Measurements from ENCODE around the gene EVL. TPM values are rescaled to one million over a fixed set of nuclear protein-coding genes. Genes with fewer than 3 reads are reported as not detected.
A peak's percentile ranks its signal among the peaks of the same experiment; 100 is the strongest.

EVL gene
- total and polyA plus RNA-seq, 10 of the 15 experiments (the other 5 are each of a cell fraction or from before 2014, with no cell fraction given) = 11.9 to 341 (median 89.8) TPM

- Histone ChIP-seq H2AFZ (ENCODE audit: control insufficient read depth, low read depth, low read length) (no peak overlapping the region), H3K9me3 (replicated peaks; ENCODE audit: control insufficient read depth, insufficient read depth, low read length) (no peaks in the 10 kb centered on the region), H3K27me3 (replicated peaks in 1 of 2; ENCODE audit: control insufficient read depth in 2 of 2, insufficient read depth in 2 of 2, low read length in 1 of 2) (no peaks in the 10 kb centered on the region), H3K27ac (ENCODE audit: control insufficient read depth, insufficient read depth) (no peak overlapping the region), H3K4me3 (no peak overlapping the region), H3K36me3 (ENCODE audit: control insufficient read depth in 2 of 2, insufficient read depth in 2 of 2, low read length in 1 of 2) (peaks cover 27 to 32% of the 10 kb centered on the region in 2 experiments), H3K9ac (ENCODE audit: control insufficient read depth, insufficient read depth, low read length) (no peak overlapping the region), H3K79me2 (ENCODE audit: control insufficient read depth, insufficient read depth, low read length) (no peaks in the 10 kb centered on the region), H4K20me1 (ENCODE audit: control insufficient read depth, insufficient read depth) (no peaks in the 10 kb centered on the region), H3K4me2 (ENCODE audit: control insufficient read depth, insufficient read depth) (no peak overlapping the region), H3K4me1 (ENCODE audit: control insufficient read depth, insufficient read depth, low read length) (no peaks in the 10 kb centered on the region)
- DNase-seq (ENCODE audit: low read depth, low spot score) = no peak
- BruUV-seq (replicated peaks) = no TSS peak
- CTCF ChIA-PET = no interaction called here
- ATAC-seq = no peak
- POLR2A ChIA-PET = no interaction called here
- RAD21 ChIA-PET (ENCODE audit: unreplicated experiment) = no interaction called here
- intact Hi-C loops (cut with micrococcal nuclease; ENCODE audit: unreplicated experiment) (no loop called here), in situ Hi-C loops (cut with MboI) (no loop called here)
- 96% methylated on average over 5 of the region's 5 CpGs for WGBS (ENCODE audit: insufficient coverage, insufficient replicate concordance, low lambda C conversion rate, missing lambda C conversion rate)
- SMC1A ChIA-PET (ENCODE audit: uncharacterized antibody, unreplicated experiment) = no interaction called here
- FAIRE-seq = no peak
- TF ChIP-seq ZBTB40 (IDR thresholded peaks at IDR 0.05; ENCODE audit: borderline replicate concordance) = no peak
- TF ChIP-seq, protein P1, sequence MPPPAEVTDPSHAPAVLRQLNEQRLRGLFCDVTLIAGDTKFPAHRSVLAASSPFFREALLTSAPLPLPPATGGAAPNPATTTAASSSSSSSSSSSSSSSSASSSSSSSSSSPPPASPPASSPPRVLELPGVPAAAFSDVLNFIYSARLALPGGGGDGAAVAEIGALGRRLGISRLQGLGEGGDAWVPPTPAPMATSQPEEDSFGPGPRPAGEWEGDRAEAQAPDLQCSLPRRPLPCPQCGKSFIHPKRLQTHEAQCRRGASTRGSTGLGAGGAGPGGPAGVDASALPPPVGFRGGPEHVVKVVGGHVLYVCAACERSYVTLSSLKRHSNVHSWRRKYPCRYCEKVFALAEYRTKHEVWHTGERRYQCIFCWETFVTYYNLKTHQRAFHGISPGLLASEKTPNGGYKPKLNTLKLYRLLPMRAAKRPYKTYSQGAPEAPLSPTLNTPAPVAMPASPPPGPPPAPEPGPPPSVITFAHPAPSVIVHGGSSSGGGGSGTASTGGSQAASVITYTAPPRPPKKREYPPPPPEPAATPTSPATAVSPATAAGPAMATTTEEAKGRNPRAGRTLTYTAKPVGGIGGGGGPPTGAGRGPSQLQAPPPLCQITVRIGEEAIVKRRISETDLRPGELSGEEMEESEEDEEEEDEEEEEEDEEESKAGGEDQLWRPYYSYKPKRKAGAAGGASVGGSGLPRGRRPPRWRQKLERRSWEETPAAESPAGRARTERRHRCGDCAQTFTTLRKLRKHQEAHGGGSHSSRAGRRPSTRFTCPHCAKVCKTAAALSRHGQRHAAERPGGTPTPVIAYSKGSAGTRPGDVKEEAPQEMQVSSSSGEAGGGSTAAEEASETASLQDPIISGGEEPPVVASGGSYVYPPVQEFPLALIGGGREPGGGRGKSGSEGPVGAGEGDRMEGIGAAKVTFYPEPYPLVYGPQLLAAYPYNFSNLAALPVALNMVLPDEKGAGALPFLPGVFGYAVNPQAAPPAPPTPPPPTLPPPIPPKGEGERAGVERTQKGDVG (CRISPR knock-in tag; IDR thresholded peaks at IDR 0.05) = no peak
- TF ChIP-seq BMI1 (IDR thresholded peaks at IDR 0.05; ENCODE audit: borderline replicate concordance) = no peak
- no peak for TF ChIP-seq MTA2 (IDR thresholded peaks at IDR 0.05; ENCODE audit: low read depth)
- TF ChIP-seq ZNF24 (IDR thresholded peaks at IDR 0.05) = no peak
- 0 out of 6 replicates have a peak, but pooled peaks of 1 of the 3 experiments have one; percentile 6 for TF ChIP-seq CTCF (IDR thresholded peaks at IDR 0.05 in 2 of 3, conservative IDR thresholded peaks at IDR 0.05 in 1 of 3; ENCODE audit: control insufficient read depth in 2 of 3, extremely low read depth in 1 of 3, insufficient read depth in 1 of 3, low read depth in 3 of 3, low read length in 3 of 3)
Measured at GRCh38 chr14:100135784-100136183, 70.6 kb downstream of the EVL start.

Measured in GM12878 (cell line).